ENCODE data around the gene JAM2.

- no peak for TF ChIP-seq IRF2 (CRISPR knock-in tag; IDR thresholded peaks at IDR 0.05; ENCODE audit: borderline replicate concordance, low read depth)
- TF ChIP-seq CTCF (IDR thresholded peaks at IDR 0.05), result no peak
- TF ChIP-seq ZNF416 (CRISPR knock-in tag; IDR thresholded peaks at IDR 0.05), result no peak
- TF ChIP-seq E2F1 (CRISPR knock-in tag; IDR thresholded peaks at IDR 0.05), result no peak
- no peak for TF ChIP-seq SMAD3 (CRISPR knock-in tag; IDR thresholded peaks at IDR 0.05; ENCODE audit: borderline replicate concordance)
- TF ChIP-seq JUN (CRISPR knock-in tag; IDR thresholded peaks at IDR 0.05), result no peak
- no peak for TF ChIP-seq ZNF671 (CRISPR knock-in tag; IDR thresholded peaks at IDR 0.05)
- TF ChIP-seq KAT7 (CRISPR knock-in tag; IDR thresholded peaks at IDR 0.05; ENCODE audit: borderline replicate concordance), result no peak
- no peak for TF ChIP-seq AFF4 (CRISPR knock-in tag; IDR thresholded peaks at IDR 0.05; ENCODE audit: borderline replicate concordance)
Measured at GRCh38 chr21:25756190-25756932, 117.3 kb downstream of the JAM2 start.

Data from WTC11 (cell line).